Measurements from ENCODE around the gene UBE2QL1.

UBE2QL1 gene

GRCh38 chr5:6442333-6442732, 6.3 kb upstream of the UBE2QL1 start:
- Mint-ChIP-seq H3K4me3 (no peak overlapping the region), H3K27ac (no peak overlapping the region)

GRCh38 chr5:6443326-6443725, 5.3 kb upstream of the UBE2QL1 start:
- peaks cover 9% of the 10 kb centered on the region for H3K27me3 Mint-ChIP-seq
- no peak for ATAC-seq
- H3K4me3 Mint-ChIP-seq, result no peak overlapping the region
- H3K9me3 Mint-ChIP-seq, result peaks cover 6% of the 10 kb centered on the region
- no peaks in the 10 kb centered on the region for H3K4me1 Mint-ChIP-seq
- H3K36me3 Mint-ChIP-seq, result no peaks in the 10 kb centered on the region
- H3K27ac Mint-ChIP-seq, result no peak overlapping the region

More at GRCh38 chr5:6442333-6442732, 6.3 kb upstream of the UBE2QL1 start:
- H3K9me3 Mint-ChIP-seq, result peaks cover 9% of the 10 kb centered on the region
- no peaks in the 10 kb centered on the region for H3K36me3 Mint-ChIP-seq
- H3K4me1 Mint-ChIP-seq, result no peaks in the 10 kb centered on the region
- no peak for ATAC-seq
- H3K27me3 Mint-ChIP-seq, result peaks cover 15% of the 10 kb centered on the region

- H3K36me3 Mint-ChIP-seq, result no peaks in the 10 kb centered on the region
These were observed 2.6 kb upstream of the UBE2QL1 start for GRCh38 chr5:6446042-6446441.

GRCh38 chr5:6446626-6447309, 1.9 kb upstream of the UBE2QL1 start:
- Mint-ChIP-seq H3K36me3 (no peaks in the 10 kb centered on the region), H3K4me3 (no peak overlapping the region), H3K4me1 (peaks cover 17% of the 10 kb centered on the region), H3K27ac (no peak overlapping the region), H3K27me3 (no peaks in the 10 kb centered on the region), H3K9me3 (no peaks in the 10 kb centered on the region)
- no peak for ATAC-seq

More at GRCh38 chr5:6446042-6446441, 2.6 kb upstream of the UBE2QL1 start:
- peaks cover 2% of the 10 kb centered on the region for H3K9me3 Mint-ChIP-seq
- H3K27me3 Mint-ChIP-seq, result no peaks in the 10 kb centered on the region
- peaks cover 17% of the 10 kb centered on the region for H3K4me1 Mint-ChIP-seq
- no peak overlapping the region for H3K27ac Mint-ChIP-seq
- no peak overlapping the region for H3K4me3 Mint-ChIP-seq
- no peak for ATAC-seq

- no peaks in the 10 kb centered on the region for H3K27me3 Mint-ChIP-seq
- H3K36me3 Mint-ChIP-seq, result no peaks in the 10 kb centered on the region
- no peak for ATAC-seq
- H3K27ac Mint-ChIP-seq, result no peak overlapping the region
- no peaks in the 10 kb centered on the region for H3K9me3 Mint-ChIP-seq
- H3K4me1 Mint-ChIP-seq, result peaks cover 17% of the 10 kb centered on the region
- no peak overlapping the region for H3K4me3 Mint-ChIP-seq
These were observed 1.1 kb upstream of the UBE2QL1 start for GRCh38 chr5:6447384-6448140.

GRCh38 chr5:6448141-6448491, 543 bp upstream of the UBE2QL1 start:
- peaks cover 17% of the 10 kb centered on the region for H3K4me1 Mint-ChIP-seq
- no peak for ATAC-seq
- H3K27ac Mint-ChIP-seq, result no peak overlapping the region
- H3K27me3 Mint-ChIP-seq, result no peaks in the 10 kb centered on the region
- H3K36me3 Mint-ChIP-seq, result no peaks in the 10 kb centered on the region
- no peak overlapping the region for H3K4me3 Mint-ChIP-seq
- H3K9me3 Mint-ChIP-seq, result no peaks in the 10 kb centered on the region

GRCh38 chr5:6449465-6450158, 953 bp downstream of the UBE2QL1 start:
- no peak for ATAC-seq
- Mint-ChIP-seq H3K36me3 (no peaks in the 10 kb centered on the region), H3K9me3 (no peaks in the 10 kb centered on the region), H3K4me3 (peak overlapping the region; percentile 80), H3K27ac (no peak overlapping the region), H3K27me3 (peaks cover 7% of the 10 kb centered on the region), H3K4me1 (peaks cover 17% of the 10 kb centered on the region)

- Mint-ChIP-seq H3K27ac (no peak overlapping the region), H3K36me3 (no peaks in the 10 kb centered on the region), H3K27me3 (peaks cover 15% of the 10 kb centered on the region), H3K4me1 (peaks cover 17% of the 10 kb centered on the region), H3K4me3 (peak overlapping the region; percentile 80), H3K9me3 (no peaks in the 10 kb centered on the region)
- no peak for ATAC-seq
These were observed 1.7 kb downstream of the UBE2QL1 start for GRCh38 chr5:6450319-6450833.

- H3K27ac Mint-ChIP-seq, result no peak overlapping the region
- ATAC-seq, result no peak
- H3K4me1 Mint-ChIP-seq, result peaks cover 17% of the 10 kb centered on the region
These were observed 4.2 kb downstream of the UBE2QL1 start for GRCh38 chr5:6452622-6453504.

GRCh38 chr5:6453937-6454560, 5.4 kb downstream of the UBE2QL1 start:
- no peak overlapping the region for H3K27ac Mint-ChIP-seq
- no peaks in the 10 kb centered on the region for H3K9me3 Mint-ChIP-seq
- H3K36me3 Mint-ChIP-seq, result no peaks in the 10 kb centered on the region
- H3K4me1 Mint-ChIP-seq, result peaks cover 14% of the 10 kb centered on the region
- H3K4me3 Mint-ChIP-seq, result no peak overlapping the region
- H3K27me3 Mint-ChIP-seq, result peaks cover 38% of the 10 kb centered on the region
- ATAC-seq, result no peak

More at GRCh38 chr5:6452622-6453504, 4.2 kb downstream of the UBE2QL1 start:
- Mint-ChIP-seq H3K27me3 (peaks cover 38% of the 10 kb centered on the region), H3K36me3 (no peaks in the 10 kb centered on the region), H3K9me3 (no peaks in the 10 kb centered on the region), H3K4me3 (no peak overlapping the region)

- no peak for ATAC-seq
These were observed 6.0 kb downstream of the UBE2QL1 start for GRCh38 chr5:6454628-6455053.

GRCh38 chr5:6455571-6456200, 7.0 kb downstream of the UBE2QL1 start:
- no peaks in the 10 kb centered on the region for H3K36me3 Mint-ChIP-seq
- H3K27me3 Mint-ChIP-seq, result peaks cover 38% of the 10 kb centered on the region
- H3K27ac Mint-ChIP-seq, result no peak overlapping the region
- ATAC-seq, result no peak
- no peak overlapping the region for H3K4me3 Mint-ChIP-seq
- no peaks in the 10 kb centered on the region for H3K9me3 Mint-ChIP-seq
- no peaks in the 10 kb centered on the region for H3K4me1 Mint-ChIP-seq

More at GRCh38 chr5:6454628-6455053, 6.0 kb downstream of the UBE2QL1 start:
- H3K4me3 Mint-ChIP-seq, result no peak overlapping the region
- H3K4me1 Mint-ChIP-seq, result peaks cover 8% of the 10 kb centered on the region
- no peak overlapping the region for H3K27ac Mint-ChIP-seq
- H3K9me3 Mint-ChIP-seq, result no peaks in the 10 kb centered on the region
- no peaks in the 10 kb centered on the region for H3K36me3 Mint-ChIP-seq
- peaks cover 38% of the 10 kb centered on the region for H3K27me3 Mint-ChIP-seq

- Mint-ChIP-seq H3K4me1 (no peaks in the 10 kb centered on the region), H3K27ac (no peak overlapping the region), H3K36me3 (no peaks in the 10 kb centered on the region), H3K4me3 (no peak overlapping the region), H3K27me3 (peaks cover 41% of the 10 kb centered on the region), H3K9me3 (no peaks in the 10 kb centered on the region)
- ATAC-seq, result no peak
These were observed 8.2 kb downstream of the UBE2QL1 start for GRCh38 chr5:6456766-6457370.
